Stimulated activated CD8-positive, alpha-beta memory T cell treated with anti-CD3 and anti-CD28 coated beads, Interleukin-7, amount 100 ng/mL, for 1 hour (primary cell): ENCODE measurements around the gene USP36.

Experiments used
- DNase-seq, 2 donors: peaks; one replicate each; pipeline ENCODE4 v3.0.0-alpha.2; 2020; ENCODE audit warnings: low read depth in 2 of 2

Gene USP36

DNA sequence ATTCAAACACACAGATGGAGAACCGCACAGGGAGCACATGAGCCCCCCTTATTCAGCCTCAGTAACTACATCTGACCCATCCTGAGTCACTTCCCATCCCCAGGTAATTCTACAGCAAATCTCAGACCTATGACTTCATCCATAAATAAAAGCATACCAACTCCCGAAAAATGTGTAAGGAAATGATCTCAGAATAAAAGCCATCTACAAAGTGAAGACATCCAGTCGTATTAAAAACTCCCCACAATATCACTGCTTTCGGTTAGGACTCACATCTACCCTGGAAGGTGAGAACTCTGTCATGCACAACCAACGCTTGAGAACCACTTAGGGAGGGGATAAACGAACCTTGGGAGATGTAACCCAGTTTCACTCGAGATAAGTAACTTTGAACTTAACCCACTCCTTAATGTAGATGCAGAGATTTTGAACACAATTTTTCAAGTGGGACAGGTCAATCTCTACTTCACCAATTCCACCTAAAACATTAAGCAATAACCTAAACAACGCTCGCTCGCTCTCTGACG is 1.3 kb downstream of the USP36 start:
- no peak for DNase-seq

DNA sequence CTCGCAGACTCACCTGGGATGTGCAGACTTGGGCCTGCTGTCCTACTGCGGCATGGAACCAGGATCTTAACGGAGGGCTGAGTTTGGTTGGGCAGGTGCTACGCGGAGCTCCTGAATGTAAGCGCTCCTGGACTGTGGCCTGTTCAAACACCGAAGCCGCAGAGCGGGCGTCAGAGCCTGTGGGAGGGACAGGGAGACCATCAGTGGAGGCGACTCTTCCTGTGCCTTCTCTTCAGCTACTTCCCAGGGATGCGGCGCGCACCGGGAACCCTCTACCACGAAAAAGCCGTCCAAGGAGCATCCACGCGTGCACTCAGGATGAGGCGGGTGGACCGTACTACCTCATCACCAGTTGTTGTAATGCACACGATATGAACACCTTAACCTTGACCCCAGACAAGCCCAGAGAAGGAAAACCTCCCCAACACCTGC is 2.0 kb downstream of the USP36 start:
- no peak for DNase-seq

- no peak for DNase-seq
Observed at GRCh38 chr17:78836420-78837021, 4.1 kb downstream of the USP36 start.

- DNase-seq, result no peak
Observed at GRCh38 chr17:78834571-78834970, 6.0 kb downstream of the USP36 start.

DNA sequence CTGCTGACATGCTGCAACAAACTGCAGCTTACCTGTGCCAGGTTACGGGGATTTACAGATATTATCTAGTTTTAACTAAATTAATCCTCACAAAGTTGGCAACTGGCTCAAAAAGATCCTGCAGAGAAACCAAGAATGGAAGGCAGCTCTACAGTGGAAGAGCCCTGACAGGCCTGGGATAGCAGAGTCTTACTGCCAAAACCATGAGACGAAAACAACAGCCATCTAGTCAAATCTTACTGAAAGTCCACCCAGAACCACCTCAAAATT is 8.1 kb downstream of the USP36 start:
- no peak for DNase-seq

- no peak for DNase-seq
Observed at GRCh38 chr17:78831688-78832540, 8.7 kb downstream of the USP36 start.

DNA sequence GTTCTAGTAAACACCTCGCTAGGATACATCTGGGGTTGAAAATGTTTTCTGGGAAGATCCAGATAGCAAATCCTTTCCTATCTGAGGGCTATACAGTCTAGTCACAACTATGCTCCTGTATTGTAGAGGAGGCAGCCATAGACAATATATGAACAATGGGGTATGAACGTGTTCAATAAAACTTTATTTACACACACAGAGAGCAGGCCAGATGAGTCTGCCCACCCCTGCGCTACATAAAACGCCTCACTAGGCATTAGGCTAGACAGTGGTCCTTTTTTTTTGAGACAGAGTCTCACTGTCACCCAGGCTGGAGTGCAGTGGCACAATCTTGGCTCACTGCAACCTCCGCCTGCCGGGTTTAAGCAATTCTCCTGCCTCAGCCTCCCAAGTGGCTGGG is 11.1 kb downstream of the USP36 start:
- no peak for DNase-seq

DNA sequence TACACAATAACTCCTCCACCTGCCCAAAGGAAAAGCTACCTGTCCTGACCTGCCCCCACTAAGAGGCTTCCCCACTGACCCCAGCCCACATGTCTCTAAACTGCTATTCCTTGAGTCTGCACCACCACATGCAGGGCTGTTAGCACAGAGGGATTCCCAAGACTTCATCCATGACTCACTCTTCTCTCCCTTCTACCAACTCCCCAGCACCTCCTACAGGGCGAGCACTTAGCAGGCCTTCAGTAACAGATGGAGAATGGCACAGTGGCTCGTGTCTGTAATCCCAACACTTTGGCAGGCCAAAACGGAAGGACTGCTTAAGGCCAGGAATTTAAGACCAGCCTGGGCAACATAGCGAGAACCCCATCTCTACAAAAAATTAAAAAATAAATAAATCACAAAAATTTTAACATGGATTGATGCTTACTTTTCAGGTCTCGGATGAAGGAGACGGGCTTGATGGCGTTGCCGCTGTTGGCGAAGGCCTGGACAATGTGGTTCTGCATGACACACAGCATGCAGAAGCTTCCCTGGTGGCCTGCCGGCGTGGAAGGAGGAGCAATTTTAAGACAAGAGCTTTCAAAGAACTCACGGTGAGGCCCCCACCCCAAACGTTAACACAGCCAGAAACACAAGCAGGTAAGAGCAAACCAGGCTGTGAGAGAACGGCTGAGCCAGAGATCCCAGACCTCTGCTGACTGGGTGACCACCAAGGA is 12.0 kb downstream of the USP36 start:
- DNase-seq, result no peak

GRCh38 chr17:78826836-78827509 is 13.6 kb downstream of the USP36 start:
- no peak for DNase-seq

GRCh38 chr17:78826421-78826820 is 14.2 kb downstream of the USP36 start:
- DNase-seq, result no peak

DNA sequence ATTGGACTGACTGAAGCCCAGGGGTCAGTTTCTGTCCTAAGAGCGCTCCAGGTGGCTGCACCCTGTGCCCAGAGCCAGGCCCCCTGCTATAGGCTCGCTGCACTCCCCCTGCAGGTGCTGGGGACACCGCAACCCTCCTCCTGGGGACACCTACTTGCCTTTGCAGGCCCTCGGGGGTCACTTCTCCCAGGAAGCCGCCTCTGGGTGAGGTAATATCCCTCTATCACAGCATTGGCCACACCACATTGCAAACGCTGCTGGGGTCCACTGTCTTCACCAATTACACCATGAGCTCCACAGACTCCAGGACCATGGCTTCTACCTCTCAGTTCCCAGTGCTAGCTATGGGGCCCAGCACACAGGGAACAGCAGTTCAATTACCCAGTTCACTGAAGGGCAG is 14.9 kb downstream of the USP36 start:
- no peak for DNase-seq

- no peak for DNase-seq
Observed at GRCh38 chr17:78824240-78824639, 16.4 kb downstream of the USP36 start.

GRCh38 chr17:78823282-78824046 is 17.1 kb downstream of the USP36 start:
- no peak for DNase-seq

GRCh38 chr17:78822552-78822951 is 18.1 kb downstream of the USP36 start:
- DNase-seq, result no peak

DNA sequence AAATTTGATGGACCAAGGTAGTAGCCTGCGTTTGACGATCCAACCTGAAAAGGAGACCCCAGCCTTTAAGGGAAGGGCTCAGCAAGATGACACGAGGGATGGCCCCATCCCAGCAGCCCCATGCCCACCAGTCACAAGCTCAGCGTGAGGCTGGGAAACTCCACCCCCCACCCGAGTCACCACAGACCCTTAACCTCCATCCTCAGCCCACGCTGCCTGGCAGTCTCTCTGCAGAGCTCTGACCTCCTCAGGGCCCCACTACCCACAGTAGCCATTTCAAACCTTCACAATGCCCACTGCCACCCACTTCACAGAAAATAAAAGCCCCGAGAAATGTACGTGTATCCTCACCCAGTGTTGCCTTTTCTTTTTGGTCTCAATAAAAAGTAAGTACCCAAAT is 18.7 kb downstream of the USP36 start:
- no peak for DNase-seq

DNA sequence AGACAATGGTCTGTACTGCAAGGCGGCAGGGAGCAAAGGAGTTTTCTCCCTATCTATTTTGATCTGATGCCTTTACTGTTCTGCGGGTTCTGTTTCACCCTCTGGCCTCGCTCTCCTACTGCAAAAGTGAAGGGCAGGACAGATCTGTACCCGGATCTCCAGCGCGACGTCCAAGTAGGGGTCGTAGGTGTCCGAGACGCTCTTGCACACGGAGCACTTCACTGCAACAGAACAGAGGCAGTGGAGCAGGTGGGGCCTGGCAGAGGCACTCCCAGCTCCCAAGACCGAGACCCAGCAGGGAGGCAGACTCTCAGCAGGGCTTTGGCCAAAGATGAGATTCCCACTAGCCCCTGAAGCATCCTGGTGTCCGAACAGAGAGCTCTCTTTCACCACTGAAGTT is 19.8 kb downstream of the USP36 start:
- no peak for DNase-seq

DNA sequence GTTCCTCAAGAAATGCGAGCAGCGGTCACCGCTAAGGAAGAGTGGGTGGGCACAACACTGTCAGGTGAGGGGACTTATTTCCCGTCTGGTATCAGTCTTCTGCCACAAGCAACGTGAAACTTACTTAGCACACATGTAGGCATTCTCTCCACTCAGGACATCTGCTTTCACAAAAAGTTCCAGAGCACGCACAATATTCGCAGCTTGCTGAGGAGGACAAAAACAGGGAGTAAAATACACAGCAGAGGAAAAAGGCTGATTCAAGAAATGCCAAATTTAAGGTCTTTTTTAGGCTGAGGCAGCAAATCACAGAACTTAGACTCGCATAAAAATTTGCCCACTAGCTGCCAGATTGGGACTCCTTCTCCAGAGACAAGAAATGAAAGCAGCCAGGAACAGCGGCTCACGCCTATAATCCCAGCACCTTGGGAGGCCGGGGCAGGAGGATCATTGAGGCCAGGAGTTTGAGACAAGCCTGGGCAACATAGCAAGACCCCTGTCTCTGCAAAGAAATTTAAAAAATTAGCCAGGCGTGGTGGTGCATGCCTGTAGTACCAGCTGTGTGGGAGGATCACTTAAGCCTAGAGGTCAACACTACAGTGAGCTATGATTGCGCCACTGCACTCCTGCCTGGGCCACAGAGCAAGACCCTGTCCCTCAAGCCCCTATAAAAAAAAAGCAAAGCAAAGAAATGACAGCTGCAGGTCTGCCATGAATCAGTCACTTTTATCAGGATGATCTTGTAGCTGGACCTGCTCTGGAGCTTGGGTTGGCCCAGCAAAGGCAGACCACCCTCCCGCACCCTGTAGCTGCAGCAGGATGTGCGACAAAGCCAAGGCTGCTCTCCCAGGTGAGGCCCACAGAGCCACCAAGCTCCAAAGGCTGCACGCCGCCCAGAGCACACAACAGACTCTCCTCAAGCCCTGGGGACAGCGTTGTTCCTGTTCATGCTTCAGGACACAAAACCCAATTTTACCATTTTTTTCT is 20.5 kb downstream of the USP36 start:
- no peak for DNase-seq

GRCh38 chr17:78819402-78819801 is 21.2 kb downstream of the USP36 start:
- no peak for DNase-seq

DNA sequence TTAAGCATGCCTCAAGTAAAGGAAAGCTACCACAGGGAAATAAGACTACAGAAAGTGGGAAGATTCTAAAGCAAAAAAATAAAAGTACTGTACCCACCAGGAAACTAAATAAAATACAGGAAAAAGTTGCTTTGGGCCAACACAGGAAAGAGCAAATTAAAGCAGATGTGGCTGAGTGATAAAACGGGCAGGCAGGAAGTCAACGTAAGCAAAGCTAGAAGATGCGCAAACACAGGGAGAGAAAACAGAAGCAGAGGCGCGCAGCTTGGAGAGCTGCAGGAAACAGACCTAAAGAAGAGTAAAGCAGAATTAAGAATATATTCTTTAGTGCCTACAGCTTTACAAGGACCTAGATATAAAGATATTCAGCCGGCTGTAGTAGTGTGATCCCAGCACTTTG is 21.7 kb downstream of the USP36 start:
- DNase-seq, result no peak

DNA sequence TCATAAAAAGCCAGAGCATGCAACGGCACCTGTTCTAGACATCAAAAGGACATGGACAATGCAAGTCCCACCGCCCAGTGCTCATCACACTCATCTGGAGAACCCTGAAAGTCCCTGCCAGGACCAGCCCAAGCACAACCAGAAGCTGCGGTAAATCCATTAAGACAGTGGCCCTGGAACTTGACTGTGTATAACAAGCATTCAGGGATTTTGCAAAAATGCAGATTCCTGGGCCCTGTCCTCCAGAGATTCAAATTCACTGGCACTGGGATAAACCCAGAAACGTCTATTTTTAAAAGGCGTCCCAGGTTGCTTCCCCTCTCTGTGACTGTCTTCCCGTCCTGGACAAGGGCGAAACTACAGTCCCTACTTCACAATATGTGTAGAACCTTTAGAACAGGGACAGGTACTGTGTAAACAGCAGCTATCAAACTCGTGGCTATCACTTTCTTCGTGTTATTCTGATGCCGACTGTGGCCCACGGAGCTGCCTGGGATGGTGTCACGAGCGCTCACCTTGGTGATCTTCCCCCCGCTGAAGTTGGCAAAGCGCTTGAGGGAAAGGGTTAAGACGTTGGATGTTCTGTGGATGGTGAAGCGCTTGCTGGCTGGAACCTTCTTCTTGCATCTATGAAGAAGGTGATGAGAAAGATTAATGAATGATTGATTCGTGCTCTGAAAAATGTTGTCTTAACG is 22.3 kb downstream of the USP36 start:
- no peak for DNase-seq
